Tibial nerve (tissue), 3 donors: ENCODE data around the gene PIK3R3.

ENCODE experiments used
- POLR2A ChIP-seq, 2 donors: fragments of 450-650 bp; IDR thresholded peaks; one replicate each; pipeline ENCODE4 v1.6.1; 2017; ENCODE audit warnings: antibody characterized with exemption in 2 of 2, mild to moderate bottlenecking in 2 of 2, moderate library complexity in 2 of 2
- TF ChIP-seq, protein P1 (sequence below), 5 experiments: fragments of 200-600 bp in 3 of 5; fragments of 450-650 bp in 2 of 5; sonication (generic) in 3 of 5; IDR thresholded peaks; one replicate each; pipeline ENCODE4 v1.5.1; 2016 to 2019; ENCODE audit warnings: antibody characterized with exemption in 5 of 5, mild to moderate bottlenecking in 3 of 5, moderate library complexity in 2 of 5

DNA sequence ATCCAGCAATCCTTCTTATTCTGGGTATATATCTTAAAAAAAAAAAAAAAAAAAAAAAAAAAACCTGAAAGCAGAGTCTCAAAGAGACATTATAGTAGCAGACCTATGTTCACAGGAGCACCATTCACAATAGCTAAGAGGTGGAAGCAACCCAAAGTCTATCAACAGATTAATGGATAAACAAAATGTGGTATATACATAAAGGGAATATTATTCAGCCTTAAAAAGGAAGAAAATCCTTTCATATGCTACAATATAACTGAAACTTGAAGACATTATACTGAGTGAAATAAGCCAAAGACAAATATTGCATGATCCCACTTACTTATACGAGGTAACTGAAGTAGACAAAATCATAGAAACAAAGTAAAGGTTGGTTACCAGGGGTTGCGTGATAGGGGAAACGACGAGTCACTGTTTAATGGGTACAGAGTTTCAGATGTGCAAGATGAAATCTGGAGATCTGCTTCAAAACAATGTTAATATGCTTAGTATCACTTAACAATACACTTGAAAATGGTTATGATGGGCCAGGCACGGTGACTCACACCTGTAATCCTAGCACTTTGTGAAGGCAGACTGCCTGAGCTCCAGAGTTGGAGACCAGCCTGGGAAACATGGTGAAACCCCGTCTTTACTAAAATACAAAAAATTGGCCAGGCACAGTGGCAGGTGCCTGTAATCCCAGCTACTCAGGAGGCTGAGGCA lies 29.5 kb downstream of the PIK3R3 start:
- TF ChIP-seq, protein P1, sequence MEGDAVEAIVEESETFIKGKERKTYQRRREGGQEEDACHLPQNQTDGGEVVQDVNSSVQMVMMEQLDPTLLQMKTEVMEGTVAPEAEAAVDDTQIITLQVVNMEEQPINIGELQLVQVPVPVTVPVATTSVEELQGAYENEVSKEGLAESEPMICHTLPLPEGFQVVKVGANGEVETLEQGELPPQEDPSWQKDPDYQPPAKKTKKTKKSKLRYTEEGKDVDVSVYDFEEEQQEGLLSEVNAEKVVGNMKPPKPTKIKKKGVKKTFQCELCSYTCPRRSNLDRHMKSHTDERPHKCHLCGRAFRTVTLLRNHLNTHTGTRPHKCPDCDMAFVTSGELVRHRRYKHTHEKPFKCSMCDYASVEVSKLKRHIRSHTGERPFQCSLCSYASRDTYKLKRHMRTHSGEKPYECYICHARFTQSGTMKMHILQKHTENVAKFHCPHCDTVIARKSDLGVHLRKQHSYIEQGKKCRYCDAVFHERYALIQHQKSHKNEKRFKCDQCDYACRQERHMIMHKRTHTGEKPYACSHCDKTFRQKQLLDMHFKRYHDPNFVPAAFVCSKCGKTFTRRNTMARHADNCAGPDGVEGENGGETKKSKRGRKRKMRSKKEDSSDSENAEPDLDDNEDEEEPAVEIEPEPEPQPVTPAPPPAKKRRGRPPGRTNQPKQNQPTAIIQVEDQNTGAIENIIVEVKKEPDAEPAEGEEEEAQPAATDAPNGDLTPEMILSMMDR (IDR thresholded peaks at IDR 0.05), result no peak
- no peak for TF ChIP-seq POLR2A (IDR thresholded peaks at IDR 0.05)
